ENCODE measurements around the gene NPDC1. TPM values are rescaled to one million over a fixed set of nuclear protein-coding genes. Genes with fewer than 3 reads are reported as not detected.
"Not testable (repeated sequence)": the region's sequence is repeated elsewhere in the genome, so short reads cannot be mapped to it uniquely, and the experiment has no call there.

Gene NPDC1
- polyA plus RNA-seq, 12 donors, result 26.6 to 48.0 (median 30.3) TPM; not detected in 1

- DNase-seq, result no peak
Measured at GRCh38 chr9:137077010-137077747, 31.2 kb upstream of the NPDC1 start, which contains the start of gene UAP1L1. Gene UAP1L1 (plus strand): TSS chr9:137077517. CDS start chr9:137077533, 16 bp downstream.

- no peak for DNase-seq
Measured at GRCh38 chr9:137076636-137077009, 30.6 kb upstream of the NPDC1 start.

GRCh38 chr9:137075275-137075775 lies 29.3 kb upstream of the NPDC1 start:
- no peak for DNase-seq

GRCh38 chr9:137074657-137075274 lies 28.8 kb upstream of the NPDC1 start:
- DNase-seq, result no peak

- no peak for DNase-seq
Measured at GRCh38 chr9:137073992-137074399, 28.0 kb upstream of the NPDC1 start.

- DNase-seq, result no peak
Measured at GRCh38 chr9:137071282-137071681, 25.3 kb upstream of the NPDC1 start.

GRCh38 chr9:137070906-137071275 lies 24.9 kb upstream of the NPDC1 start:
- no peak for DNase-seq

GRCh38 chr9:137070201-137070905 lies 24.4 kb upstream of the NPDC1 start, which contains the start of gene SAPCD2:
Gene SAPCD2 (minus strand): TSS chr9:137070557. CDS start chr9:137070460, 97 bp downstream.
- peak; percentile 84 for DNase-seq

- DNase-seq, result no peak
Measured at GRCh38 chr9:137069508-137070091, 23.6 kb upstream of the NPDC1 start.

GRCh38 chr9:137068539-137069507 lies 22.8 kb upstream of the NPDC1 start:
- DNase-seq, result no peak

GRCh38 chr9:137067860-137068538 lies 22.0 kb upstream of the NPDC1 start:
- DNase-seq, result peak; percentile 76

- no peak for DNase-seq
Measured at GRCh38 chr9:137066096-137066861, 20.3 kb upstream of the NPDC1 start.

GRCh38 chr9:137065336-137065967 lies 19.5 kb upstream of the NPDC1 start:
- DNase-seq, result no peak

- no peak for DNase-seq
Measured at GRCh38 chr9:137064880-137065164, 18.8 kb upstream of the NPDC1 start.

- DNase-seq, result no peak
Measured at GRCh38 chr9:137064027-137064879, 18.3 kb upstream of the NPDC1 start.

GRCh38 chr9:137063311-137064026 lies 17.5 kb upstream of the NPDC1 start:
- DNase-seq, result no peak

GRCh38 chr9:137062798-137063197 lies 16.8 kb upstream of the NPDC1 start:
- DNase-seq, result not testable (repeated sequence)

GRCh38 chr9:137062384-137062783 lies 16.4 kb upstream of the NPDC1 start:
- no peak for DNase-seq

All from muscle of arm (tissue), 12 donors.